H9 (cell line): ENCODE results near the gene AURKA. TPM values are rescaled to one million over a fixed set of nuclear protein-coding genes. Genes with fewer than 3 reads are reported as not detected.

ENCODE experiments used
- DNase-seq: peaks from one replicate; pipeline ENCODE4 v3.0.0-alpha.2; 2017
- H2AFZ ChIP-seq: one replicate; pipeline ENCODE4 v1.6.1; 2013; ENCODE audit warnings: mild to moderate bottlenecking, low read length, control low read depth, moderate library complexity
- H2AK5ac ChIP-seq: 2 replicates; pipeline ENCODE4 v1.6.1; 2013; ENCODE audit warnings: low read length, control low read depth, mixed read lengths; ENCODE audit not compliant: insufficient read length
- H2BK120ac ChIP-seq: one replicate; pipeline ENCODE4 v1.6.1; 2013; ENCODE audit warnings: low read depth, mild to moderate bottlenecking, low read length, control low read depth, inconsistent platforms; ENCODE audit not compliant: poor library complexity, severe bottlenecking
- H2BK12ac ChIP-seq: 2 replicates; pipeline ENCODE4 v1.6.1; 2013; ENCODE audit warnings: low read length, control low read depth, mixed read lengths, low read depth; ENCODE audit not compliant: insufficient read length
- H2BK15ac ChIP-seq: 2 replicates; pipeline ENCODE4 v1.6.1; 2013; ENCODE audit warnings: low read depth, low read length, control low read depth
- H2BK20ac ChIP-seq: one replicate; pipeline ENCODE4 v1.6.1; 2013; ENCODE audit warnings: low read depth, mild to moderate bottlenecking, low read length, control low read depth, inconsistent platforms; ENCODE audit not compliant: poor library complexity, severe bottlenecking
- H2BK5ac ChIP-seq: 2 replicates; pipeline ENCODE4 v1.6.1; 2013; ENCODE audit warnings: low read length, control low read depth, mixed read lengths; ENCODE audit not compliant: insufficient read length
- H3K14ac ChIP-seq: 2 replicates; pipeline ENCODE4 v1.6.1; 2013; ENCODE audit warnings: low read length, control low read depth; ENCODE audit not compliant: insufficient read depth
- H3K18ac ChIP-seq: 2 replicates; pipeline ENCODE4 v1.6.1; 2013; ENCODE audit warnings: low read depth, mild to moderate bottlenecking, mixed read lengths, low read length, control low read depth; ENCODE audit not compliant: insufficient read length
- H3K23ac ChIP-seq: 2 replicates; pipeline ENCODE4 v1.6.1; 2013; ENCODE audit warnings: low read length, control low read depth, mixed read lengths, low read depth; ENCODE audit not compliant: insufficient read length
- H3K23me2 ChIP-seq: 2 replicates; pipeline ENCODE4 v1.6.1; 2013; ENCODE audit warnings: low read depth, mild to moderate bottlenecking, mixed read lengths, low read length, control low read depth; ENCODE audit not compliant: insufficient read length, poor library complexity, severe bottlenecking
- H3K27ac ChIP-seq: 2 replicates; pipeline ENCODE4 v1.5.1; 2013; ENCODE audit warnings: low read length, control low read depth, mixed read lengths, low read depth; ENCODE audit not compliant: insufficient read length
- H3K27me3 ChIP-seq: 2 replicates; pipeline ENCODE4 v1.6.1; 2013; ENCODE audit warnings: low read length, control low read depth, inconsistent platforms; ENCODE audit not compliant: insufficient read depth
- H3K4ac ChIP-seq: 2 replicates; pipeline ENCODE4 v1.6.1; 2013; ENCODE audit warnings: low read depth, mild to moderate bottlenecking, control low read depth, inconsistent platforms, low read length, moderate library complexity
- H3K4me1 ChIP-seq: 2 replicates; pipeline ENCODE4 v1.6.1; 2013; ENCODE audit warnings: low read length, control low read depth, inconsistent platforms; ENCODE audit not compliant: insufficient read depth
- H3K4me2 ChIP-seq: 2 replicates; pipeline ENCODE4 v1.6.1; 2013; ENCODE audit warnings: low read length, control low read depth, mixed read lengths; ENCODE audit not compliant: insufficient read length, insufficient read depth
- H3K56ac ChIP-seq: 2 replicates; pipeline ENCODE4 v1.6.1; 2013; ENCODE audit warnings: low read depth, mild to moderate bottlenecking, mixed read lengths, low read length, control low read depth; ENCODE audit not compliant: insufficient read length
- H3K79me1 ChIP-seq: 2 replicates; pipeline ENCODE4 v1.6.1; 2013; ENCODE audit warnings: low read depth, mild to moderate bottlenecking, moderate library complexity, low read length, control low read depth, inconsistent platforms; ENCODE audit not compliant: insufficient read depth, poor library complexity, severe bottlenecking
- H3K79me2 ChIP-seq: 2 replicates; pipeline ENCODE4 v1.6.1; 2013; ENCODE audit warnings: low read length, control low read depth, inconsistent platforms; ENCODE audit not compliant: insufficient read depth
- H3K9ac ChIP-seq: 2 replicates; pipeline ENCODE4 v1.6.1; 2013; ENCODE audit warnings: low read length, control low read depth, mixed read lengths; ENCODE audit not compliant: insufficient read length; ENCODE audit errors: extremely low read depth
- H3K9me3 ChIP-seq: one replicate; pipeline ENCODE4 v1.6.1; 2013; ENCODE audit warnings: low read depth, low read length, inconsistent platforms; ENCODE audit not compliant: control insufficient read depth
- H3T11ph ChIP-seq: one replicate; pipeline ENCODE4 v1.6.1; 2013; ENCODE audit warnings: mild to moderate bottlenecking, low read length, control low read depth, inconsistent platforms
- H4K20me1 ChIP-seq: one replicate; pipeline ENCODE4 v1.6.1; 2013; ENCODE audit not compliant: control insufficient read depth, insufficient read length, insufficient read depth
- H4K5ac ChIP-seq: 2 replicates; pipeline ENCODE4 v1.6.1; 2013; ENCODE audit warnings: low read depth, mild to moderate bottlenecking, mixed read lengths, low read length, control low read depth; ENCODE audit not compliant: insufficient read length
- H4K8ac ChIP-seq: replicated peaks from 2 replicates; pipeline ENCODE4 v1.6.1; 2013; ENCODE audit warnings: low read length, control low read depth, mixed read lengths, low read depth; ENCODE audit not compliant: insufficient read length
- H4K91ac ChIP-seq: 2 replicates; pipeline ENCODE4 v1.6.1; 2013; ENCODE audit warnings: low read depth, mild to moderate bottlenecking, moderate library complexity, mixed read lengths, low read length, control low read depth; ENCODE audit not compliant: insufficient read length
- H3K27ac Mint-ChIP-seq, 3 experiments: 2 replicates in 2 of 3; 3 replicates in 1 of 3; pipeline ENCODE4 v1.8.0; 2020 to 2021; ENCODE audit warnings: mixed read lengths in 3 of 3, mild to moderate bottlenecking in 1 of 3, moderate library complexity in 1 of 3
- H3K27me3 Mint-ChIP-seq: 2 replicates; pipeline ENCODE4 v1.8.0; 2021; ENCODE audit warnings: low read depth, mild to moderate bottlenecking, moderate library complexity, mixed read lengths
- H3K36me3 Mint-ChIP-seq, 3 experiments: 2 replicates in 2 of 3; 3 replicates in 1 of 3; pipeline ENCODE4 v1.8.0; 2020 to 2021; ENCODE audit warnings: low read depth in 3 of 3, mixed read lengths in 3 of 3; ENCODE audit not compliant: insufficient read depth in 1 of 3
- H3K4me1 Mint-ChIP-seq, 2 experiments: 2 replicates each; pipeline ENCODE4 v1.8.0; 2020; ENCODE audit warnings: mixed read lengths in 2 of 2
- H3K4me3 Mint-ChIP-seq, 2 experiments: 2 replicates in 1 of 2; 3 replicates in 1 of 2; pipeline ENCODE4 v1.8.0; 2020 to 2021; ENCODE audit warnings: mild to moderate bottlenecking in 2 of 2, mixed read lengths in 2 of 2, moderate library complexity in 1 of 2
- H3K9me3 Mint-ChIP-seq, 2 experiments: 2 replicates in 1 of 2; 3 replicates in 1 of 2; pipeline ENCODE4 v1.8.0; 2020; ENCODE audit warnings: mild to moderate bottlenecking in 2 of 2, mixed read lengths in 2 of 2, moderate library complexity in 1 of 2
- CTCF ChIP-seq: fragments of 200-600 bp; sonication (generic); conservative IDR thresholded peaks from 3 replicates; pipeline ENCODE4 v1.8.0; 2021; ENCODE audit warnings: antibody characterized with exemption, mild to moderate bottlenecking
- WGBS: extraction: QIAGEN DNeasy Blood & Tissue Kit; methylation state at CpG from one replicate; pipeline ENCODE4 v1.1.7; 2013; ENCODE audit warnings: missing lambda C conversion rate, low lambda C conversion rate, mixed read lengths; ENCODE audit not compliant: insufficient read length; ENCODE audit errors: extremely low coverage; 5-methylcytosine and 5-hydroxymethylcytosine counted together
- total RNA-seq: library from RNA; stranded (reverse); gene quantifications from 2 replicates; pipeline ENCODE4 v1.2.1, GENCODE V29; 2021

Gene AURKA
- total RNA-seq, 1 experiment from 2014 or later, result 86.8 TPM

- Histone ChIP-seq H2BK20ac (no peak overlapping the region), H3K23ac (no peak overlapping the region), H4K5ac (no peak overlapping the region), H2BK5ac (no peak overlapping the region), H3K18ac (no peak overlapping the region), H3K27ac (no peak overlapping the region), H3K9ac (no peak overlapping the region), H3K4me2 (no peak overlapping the region), H3K79me2 (no peaks in the 10 kb centered on the region), H4K20me1 (no peaks in the 10 kb centered on the region), H3K4ac (no peak overlapping the region), H3K27me3 (no peaks in the 10 kb centered on the region), H2AK5ac (no peak overlapping the region), H3K4me1 (no peaks in the 10 kb centered on the region), H3K9me3 (no peaks in the 10 kb centered on the region), H3K79me1 (no peaks in the 10 kb centered on the region), H2AFZ (no peak overlapping the region), H3K56ac (no peak overlapping the region), H4K91ac (no peak overlapping the region), H4K8ac (no peak overlapping the region), H3K23me2 (no peaks in the 10 kb centered on the region), H2BK12ac (no peak overlapping the region), H3T11ph (no peak overlapping the region), H2BK15ac (no peak overlapping the region), H2BK120ac (no peak overlapping the region), H3K14ac (no peak overlapping the region)
- H3K27ac Mint-ChIP-seq, result no peak overlapping the region
- H3K4me1 Mint-ChIP-seq, result no peaks in the 10 kb centered on the region
- no peaks in the 10 kb centered on the region for H3K9me3 Mint-ChIP-seq
- no peaks in the 10 kb centered on the region for H3K36me3 Mint-ChIP-seq
- no CpG with 5 or more reads among the region's 4 CpGs for WGBS
- peaks cover 8% of the 10 kb centered on the region for H3K27me3 Mint-ChIP-seq
- no peak for TF ChIP-seq CTCF
- no peak overlapping the region for H3K4me3 Mint-ChIP-seq
- DNase-seq, result no peak
Observed at GRCh38 chr20:56438284-56438683, 46.3 kb upstream of the AURKA start.
